Activated CD8-positive, alpha-beta memory T cell treated with anti-CD3 and anti-CD28 coated beads for 4 hours (primary cell): Measurements from ENCODE around the gene RASIP1.

Experiments used
- DNase-seq, 2 donors: peaks; one replicate each; pipeline ENCODE4 v3.0.0-alpha.2; 2020; ENCODE audit warnings: low read depth in 2 of 2

Gene RASIP1

GRCh38 chr19:48674921-48675824 lies 65.2 kb downstream of the RASIP1 start:
- peak; percentile 39 to 47 for DNase-seq

GRCh38 chr19:48674216-48674809 lies 66.1 kb downstream of the RASIP1 start:
- DNase-seq = no peak

GRCh38 chr19:48673436-48674100 lies 66.8 kb downstream of the RASIP1 start:
- DNase-seq = no peak

GRCh38 chr19:48672994-48673393 lies 67.4 kb downstream of the RASIP1 start, which contains the start of gene NTN5:
TSS of gene NTN5 (minus strand) at chr19:48673017. CDS start at chr19:48670986, 2,031 bp downstream.
- no peak for DNase-seq

- DNase-seq = no peak
These were observed 68.9 kb downstream of the RASIP1 start for GRCh38 chr19:48671446-48671995.

- no peak for DNase-seq
These were observed 69.5 kb downstream of the RASIP1 start for GRCh38 chr19:48670699-48671445.
